Gastrocnemius medialis (tissue), 4 donors: ENCODE measurements around the gene ENPP1. TPM values are rescaled to one million over a fixed set of nuclear protein-coding genes. Genes with fewer than 3 reads are reported as not detected.

Experiments used
- ATAC-seq, 2 donors: fragments of 150-250 bp; one replicate each; pipeline ENCODE4 v1.9.1; 2016
- DNase-seq, 2 donors: peaks; one replicate each; pipeline ENCODE4 v3.0.0-alpha.2; 2019
- H3K27ac ChIP-seq, 4 donors: fragments of 200-600 bp; sonication (generic); 1 replicate in 1 of 4; 2 replicates in 3 of 4; pipeline ENCODE4 v1.5.1; 2016 to 2018; ENCODE audit warnings: mild to moderate bottlenecking in 2 of 4, moderate library complexity in 1 of 4
- H3K27me3 ChIP-seq, 3 donors: fragments of 200-600 bp; sonication (generic) in 2 of 3; 1 replicate in 1 of 3; 2 replicates in 2 of 3; pipeline versions ENCODE4 v1.5.1 to v1.6.0; 2016 to 2019; ENCODE audit warnings: mild to moderate bottlenecking in 1 of 3, moderate library complexity in 1 of 3
- H3K36me3 ChIP-seq, 2 donors: fragments of 200-600 bp; sonication (generic) in 1 of 2; one replicate each; pipeline ENCODE4 v1.5.1; 2017 to 2018
- H3K4me1 ChIP-seq, 2 donors: fragments of 200-600 bp; sonication (generic) in 1 of 2; one replicate each; pipeline ENCODE4 v1.5.1; 2016 to 2017; ENCODE audit warnings: mild to moderate bottlenecking in 2 of 2
- H3K4me3 ChIP-seq, 4 donors: fragments of 200-600 bp; sonication (generic) in 3 of 4; 1 replicate in 1 of 4; 2 replicates in 3 of 4; pipeline ENCODE4 v1.5.1; 2016 to 2019; ENCODE audit warnings: mild to moderate bottlenecking in 2 of 4
- H3K9me3 ChIP-seq, 3 donors: fragments of 200-600 bp; sonication (generic) in 2 of 3; 1 replicate in 1 of 3; 2 replicates in 2 of 3; pipeline ENCODE4 v1.5.1; 2016 to 2019
- POLR2A ChIP-seq, 2 donors: fragments of 450-650 bp; IDR thresholded peaks; one replicate each; pipeline ENCODE4 v1.6.1; 2017; ENCODE audit warnings: antibody characterized with exemption in 2 of 2, mild to moderate bottlenecking in 2 of 2, moderate library complexity in 2 of 2
- in situ Hi-C, 4 donors: fragments of 200-750 bp; cut with MboI; loops; one replicate each; pipeline versions ENCODE4 v1.15.0 to v1.8.0; 2017; ENCODE audit warnings: low sequenced_read_pairs in 4 of 4
- intact Hi-C: fragments of 100-400 bp; cut with DNase I; formaldehyde crosslinking; loops from one replicate; pipeline ENCODE4 v1.15.1; 2023; ENCODE audit warnings: low total_unique reads
- total RNA-seq, 4 donors: library from RNA; depleted of rRNA; stranded (reverse); fragments of >200 nt; gene quantifications; one replicate each; pipeline versions ENCODE4 v1.1.0 to v1.2.3, GENCODE V29; 2016
- TF ChIP-seq, protein P1 (sequence below), 5 experiments: fragments of 450-650 bp in 3 of 5; fragments of 200-600 bp in 2 of 5; sonication (generic) in 2 of 5; IDR thresholded peaks in 4 of 5; conservative IDR thresholded peaks in 1 of 5; 1 replicate in 4 of 5; 2 replicates in 1 of 5; pipeline ENCODE4 v1.5.1; 2016 to 2019; ENCODE audit warnings: antibody characterized with exemption in 5 of 5, mild to moderate bottlenecking in 3 of 5, moderate library complexity in 3 of 5

Gene ENPP1
- total RNA-seq, 4 donors from 2014 or later: 3.1 to 5.0 (median 4.0) TPM

GRCh38 chr6:131831886-131832285 is 24.1 kb downstream of the ENPP1 start:
- TF ChIP-seq, protein P1, sequence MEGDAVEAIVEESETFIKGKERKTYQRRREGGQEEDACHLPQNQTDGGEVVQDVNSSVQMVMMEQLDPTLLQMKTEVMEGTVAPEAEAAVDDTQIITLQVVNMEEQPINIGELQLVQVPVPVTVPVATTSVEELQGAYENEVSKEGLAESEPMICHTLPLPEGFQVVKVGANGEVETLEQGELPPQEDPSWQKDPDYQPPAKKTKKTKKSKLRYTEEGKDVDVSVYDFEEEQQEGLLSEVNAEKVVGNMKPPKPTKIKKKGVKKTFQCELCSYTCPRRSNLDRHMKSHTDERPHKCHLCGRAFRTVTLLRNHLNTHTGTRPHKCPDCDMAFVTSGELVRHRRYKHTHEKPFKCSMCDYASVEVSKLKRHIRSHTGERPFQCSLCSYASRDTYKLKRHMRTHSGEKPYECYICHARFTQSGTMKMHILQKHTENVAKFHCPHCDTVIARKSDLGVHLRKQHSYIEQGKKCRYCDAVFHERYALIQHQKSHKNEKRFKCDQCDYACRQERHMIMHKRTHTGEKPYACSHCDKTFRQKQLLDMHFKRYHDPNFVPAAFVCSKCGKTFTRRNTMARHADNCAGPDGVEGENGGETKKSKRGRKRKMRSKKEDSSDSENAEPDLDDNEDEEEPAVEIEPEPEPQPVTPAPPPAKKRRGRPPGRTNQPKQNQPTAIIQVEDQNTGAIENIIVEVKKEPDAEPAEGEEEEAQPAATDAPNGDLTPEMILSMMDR (IDR thresholded peaks at IDR 0.05 in 4 of 5, conservative IDR thresholded peaks at IDR 0.05 in 1 of 5): no peak
- no peak for TF ChIP-seq POLR2A (IDR thresholded peaks at IDR 0.05)
- Histone ChIP-seq H3K4me1 (no peaks in the 10 kb centered on the region), H3K36me3 (no peaks in the 10 kb centered on the region), H3K4me3 (no peak overlapping the region), H3K9me3 (no peaks in the 10 kb centered on the region), H3K27me3 (no peaks in the 10 kb centered on the region), H3K27ac (no peak overlapping the region)
- DNase-seq: no peak
- no peak for ATAC-seq
- intact Hi-C loops: no loop called here
- in situ Hi-C loops: no loop called here

- TF ChIP-seq, protein P1 (IDR thresholded peaks at IDR 0.05 in 4 of 5, conservative IDR thresholded peaks at IDR 0.05 in 1 of 5): no peak
- no peak for TF ChIP-seq POLR2A (IDR thresholded peaks at IDR 0.05)
- in situ Hi-C loops (no loop called here), intact Hi-C loops (no loop called here)
- Histone ChIP-seq H3K27me3 (no peaks in the 10 kb centered on the region), H3K27ac (no peak overlapping the region), H3K4me3 (no peak overlapping the region), H3K36me3 (no peaks in the 10 kb centered on the region), H3K9me3 (no peaks in the 10 kb centered on the region), H3K4me1 (no peaks in the 10 kb centered on the region)
- no peak for DNase-seq
- ATAC-seq: no peak
Measured at GRCh38 chr6:131832363-131832762, 24.5 kb downstream of the ENPP1 start.

GRCh38 chr6:131838051-131838450 is 30.2 kb downstream of the ENPP1 start:
- TF ChIP-seq, protein P1 (IDR thresholded peaks at IDR 0.05 in 4 of 5, conservative IDR thresholded peaks at IDR 0.05 in 1 of 5): no peak
- TF ChIP-seq POLR2A (IDR thresholded peaks at IDR 0.05): no peak
- H3K4me1 ChIP-seq: no peaks in the 10 kb centered on the region
- H3K27me3 ChIP-seq: no peaks in the 10 kb centered on the region
- DNase-seq: no peak
- H3K27ac ChIP-seq: no peak overlapping the region
- in situ Hi-C loops (no loop called here), intact Hi-C loops (no loop called here)
- H3K4me3 ChIP-seq: no peak overlapping the region
- no peak for ATAC-seq
- H3K9me3 ChIP-seq: no peaks in the 10 kb centered on the region
- H3K36me3 ChIP-seq: no peaks in the 10 kb centered on the region

- no peaks in the 10 kb centered on the region for H3K27me3 ChIP-seq
- H3K36me3 ChIP-seq: no peaks in the 10 kb centered on the region
- no peaks in the 10 kb centered on the region for H3K4me1 ChIP-seq
- in situ Hi-C loops (no loop called here), intact Hi-C loops (no loop called here)
- ATAC-seq (no peak), DNase-seq (no peak)
- H3K27ac ChIP-seq: no peak overlapping the region
- no peaks in the 10 kb centered on the region for H3K9me3 ChIP-seq
- no peak overlapping the region for H3K4me3 ChIP-seq
- no peak for TF ChIP-seq POLR2A (IDR thresholded peaks at IDR 0.05)
- TF ChIP-seq, protein P1 (IDR thresholded peaks at IDR 0.05 in 4 of 5, conservative IDR thresholded peaks at IDR 0.05 in 1 of 5): no peak
Measured at GRCh38 chr6:131839388-131839787, 31.6 kb downstream of the ENPP1 start.

GRCh38 chr6:131840441-131840840 is 32.6 kb downstream of the ENPP1 start:
- H3K9me3 ChIP-seq: no peaks in the 10 kb centered on the region
- H3K27me3 ChIP-seq: no peaks in the 10 kb centered on the region
- in situ Hi-C loops: no loop called here
- intact Hi-C loops: no loop called here
- no peaks in the 10 kb centered on the region for H3K36me3 ChIP-seq
- no peak overlapping the region for H3K27ac ChIP-seq
- TF ChIP-seq POLR2A (IDR thresholded peaks at IDR 0.05): no peak
- TF ChIP-seq, protein P1 (IDR thresholded peaks at IDR 0.05 in 4 of 5, conservative IDR thresholded peaks at IDR 0.05 in 1 of 5): no peak
- ATAC-seq: no peak
- no peak overlapping the region for H3K4me3 ChIP-seq
- DNase-seq: no peak
- H3K4me1 ChIP-seq: no peaks in the 10 kb centered on the region
